CD4-positive, alpha-beta T cell (primary cell): ENCODE measurements around the gene UGT2B7. TPM values are rescaled to one million over a fixed set of nuclear protein-coding genes. Genes with fewer than 3 reads are reported as not detected.

ENCODE experiments used
- ATAC-seq: fragments of 200-7000 bp; cut with Tn5 transposase; one replicate; pipeline ENCODE4 v1.10.0; 2022; ENCODE audit warnings: mild to moderate bottlenecking; ENCODE audit not compliant: poor library complexity
- CTCF ChIA-PET: fragments of 350-600 bp; sonication (Branson Sonifier 250); formaldehyde crosslinking; loops from one replicate; lab custom pipeline; 2021; ENCODE audit warnings: antibody characterized with exemption, inconsistent platforms; lab: Charles Lee
- POLR2A ChIA-PET: fragments of 350-600 bp; sonication (Branson Sonifier 250); formaldehyde crosslinking; loops from one replicate; lab custom pipeline; 2021; ENCODE audit warnings: antibody characterized with exemption, inconsistent platforms; lab: Charles Lee
- DNase-seq, 14 experiments: peaks; one replicate each; pipeline ENCODE4 v3.0.0-alpha.2; 2013 to 2020; ENCODE audit warnings: mixed read lengths in 2 of 14
- H3K27ac ChIP-seq, 2 donors: one replicate each; pipeline versions ENCODE4 v1.5.1 to v1.7.0; 2013; ENCODE audit warnings: low read length in 2 of 2, low read depth in 1 of 2, mild to moderate bottlenecking in 1 of 2
- H3K27me3 ChIP-seq, 2 experiments: 1 replicate in 1 of 2; 2 replicates in 1 of 2; pipeline versions ENCODE4 v1.6.1 to v1.7.0; 2013; ENCODE audit warnings: low read length in 2 of 2, control low read depth in 1 of 2, mild to moderate bottlenecking in 1 of 2, moderate library complexity in 1 of 2; ENCODE audit not compliant: insufficient read depth in 2 of 2, control insufficient read depth in 1 of 2
- H3K36me3 ChIP-seq: one replicate; pipeline ENCODE4 v1.6.1; 2013; ENCODE audit warnings: low read length, control low read depth; ENCODE audit not compliant: insufficient read depth
- H3K4me1 ChIP-seq: one replicate; pipeline ENCODE4 v1.6.1; 2013; ENCODE audit warnings: low read length, control low read depth; ENCODE audit not compliant: insufficient read depth
- H3K4me3 ChIP-seq: one replicate; pipeline ENCODE4 v1.5.1; 2013; ENCODE audit warnings: mild to moderate bottlenecking, low read length, moderate library complexity
- H3K9me3 ChIP-seq, 2 experiments: 1 replicate in 1 of 2; 2 replicates in 1 of 2; pipeline versions ENCODE4 v1.6.1 to v1.7.0; 2013; ENCODE audit warnings: low read length in 2 of 2, mild to moderate bottlenecking in 2 of 2, control low read depth in 1 of 2, moderate library complexity in 1 of 2; ENCODE audit not compliant: control insufficient read depth in 1 of 2, insufficient read depth in 1 of 2
- H3K27ac Mint-ChIP-seq: one replicate; pipeline ENCODE4 v1.8.0; 2020; ENCODE audit warnings: mixed read lengths
- H3K27me3 Mint-ChIP-seq: one replicate; pipeline ENCODE4 v1.8.0; 2021; ENCODE audit warnings: mixed read lengths
- H3K36me3 Mint-ChIP-seq: one replicate; pipeline ENCODE4 v1.8.0; 2021; ENCODE audit warnings: low read depth, mixed read lengths
- H3K4me1 Mint-ChIP-seq: one replicate; pipeline ENCODE4 v1.8.0; 2021; ENCODE audit warnings: low read depth, mixed read lengths
- H3K4me3 Mint-ChIP-seq: one replicate; pipeline ENCODE4 v1.8.0; 2020; ENCODE audit warnings: mild to moderate bottlenecking, mixed read lengths
- H3K9me3 Mint-ChIP-seq: one replicate; pipeline ENCODE4 v1.8.0; 2020; ENCODE audit warnings: mixed read lengths
- CTCF ChIP-seq: fragments of 200-600 bp; IDR thresholded peaks from one replicate; pipeline ENCODE4 v1.8.0; 2022; ENCODE audit warnings: antibody characterized with exemption, mild to moderate bottlenecking
- intact Hi-C, 2 experiments: fragments of 100-400 bp; cut with DNase I in 1 of 2; cut with micrococcal nuclease in 1 of 2; formaldehyde crosslinking; loops; one replicate each; pipeline versions ENCODE4 v1.15.1 to v1.9.0; 2023 to 2025; cut with DNase I, micrococcal nuclease
- total RNA-seq, 174 experiments: library from RNA in 2 of 174; stranded (reverse) in 2 of 174; gene quantifications; one replicate each; pipeline ENCODE4 v1.2.3 and lab custom pipeline; 2021 to 2026

UGT2B7 gene
- total RNA-seq, 2 experiments from 2014 or later, result not detected

GRCh38 chr4:69115851-69116213, 19.6 kb downstream of the UGT2B7 start:
- no peak for TF ChIP-seq CTCF
- no peak overlapping the region for H3K27ac ChIP-seq
- H3K27me3 ChIP-seq, result no peaks in the 10 kb centered on the region
- no peak overlapping the region for H3K4me3 ChIP-seq
- POLR2A ChIA-PET, result no interaction called here
- ATAC-seq, result no peak
- no peaks in the 10 kb centered on the region for H3K27me3 Mint-ChIP-seq
- CTCF ChIA-PET, result no interaction called here
- H3K4me1 Mint-ChIP-seq, result no peaks in the 10 kb centered on the region
- no peak for DNase-seq
- no peaks in the 10 kb centered on the region for H3K9me3 Mint-ChIP-seq
- intact Hi-C loops, result no loop called here
- no peaks in the 10 kb centered on the region for H3K36me3 ChIP-seq
- no peaks in the 10 kb centered on the region for H3K4me1 ChIP-seq
- peaks cover 0 to 8% of the 10 kb centered on the region in 2 experiments for H3K9me3 ChIP-seq
- no peaks in the 10 kb centered on the region for H3K36me3 Mint-ChIP-seq
- H3K27ac Mint-ChIP-seq, result no peak overlapping the region
- no peak overlapping the region for H3K4me3 Mint-ChIP-seq

DNA sequence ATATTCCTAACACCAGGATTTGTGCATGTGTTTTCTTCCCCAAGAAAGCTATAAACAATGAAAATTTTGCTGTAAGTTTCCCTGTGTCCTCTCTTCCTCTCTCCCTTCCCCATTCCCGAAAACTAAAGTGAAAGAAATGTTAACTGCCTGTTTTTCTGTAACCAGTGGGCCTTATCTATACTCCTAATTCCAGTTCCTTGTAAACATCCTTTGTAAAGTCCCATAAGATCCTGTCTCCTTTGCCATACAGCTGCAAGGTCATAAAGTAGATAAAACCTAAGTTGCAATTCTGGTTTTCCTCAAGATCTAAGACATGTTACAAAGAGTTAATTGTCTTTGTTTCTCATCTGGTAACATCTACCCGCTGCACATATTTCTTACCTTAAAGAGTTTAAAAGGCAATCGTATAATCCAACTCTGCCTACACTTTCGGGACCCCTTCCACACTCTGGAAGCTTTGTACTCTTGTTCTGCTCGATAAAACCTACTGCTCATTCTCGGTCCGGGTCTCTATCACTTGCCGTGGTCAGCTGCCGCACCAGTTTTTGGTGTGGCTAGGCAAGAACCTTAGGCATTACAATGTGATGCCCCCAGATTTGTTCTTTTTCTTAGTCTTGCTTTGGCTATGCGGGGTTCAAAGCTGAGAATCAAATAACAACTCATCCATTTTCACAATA, 20.5 kb downstream of the UGT2B7 start:
- Histone ChIP-seq H3K4me1 (no peaks in the 10 kb centered on the region), H3K36me3 (no peaks in the 10 kb centered on the region), H3K9me3 (peaks cover 0 to 8% of the 10 kb centered on the region in 2 experiments), H3K27ac (no peak overlapping the region), H3K27me3 (no peaks in the 10 kb centered on the region), H3K4me3 (no peak overlapping the region)
- CTCF ChIA-PET, result no interaction called here
- H3K4me3 Mint-ChIP-seq, result no peak overlapping the region
- no peaks in the 10 kb centered on the region for H3K9me3 Mint-ChIP-seq
- TF ChIP-seq CTCF, result no peak
- no peak overlapping the region for H3K27ac Mint-ChIP-seq
- intact Hi-C loops, result no loop called here
- no peaks in the 10 kb centered on the region for H3K4me1 Mint-ChIP-seq
- DNase-seq, result no peak
- H3K36me3 Mint-ChIP-seq, result no peaks in the 10 kb centered on the region
- no peaks in the 10 kb centered on the region for H3K27me3 Mint-ChIP-seq
- POLR2A ChIA-PET, result no interaction called here
- no peak for ATAC-seq

DNA sequence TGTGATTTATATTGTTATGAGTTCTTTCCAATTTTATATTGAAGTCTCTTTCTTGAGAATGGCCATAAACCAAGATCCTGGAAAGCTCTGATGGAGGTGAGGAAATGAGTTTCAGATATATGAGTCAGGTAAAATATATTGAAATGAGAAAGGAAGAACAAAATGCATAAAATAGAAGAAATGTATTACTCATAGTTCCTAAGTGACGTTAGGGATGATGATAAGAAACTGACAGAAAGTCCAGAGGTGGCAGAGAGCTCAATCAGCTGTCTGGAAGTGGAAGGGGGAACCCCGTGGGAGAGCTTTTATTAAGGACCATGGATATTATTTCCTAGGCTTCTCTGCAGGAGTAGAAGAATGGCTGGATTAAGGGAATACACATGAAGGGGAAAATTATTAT, 24.6 kb downstream of the UGT2B7 start:
- H3K4me1 Mint-ChIP-seq, result no peaks in the 10 kb centered on the region
- no peak for ATAC-seq

More for the DNA sequence above, 24.6 kb downstream of the UGT2B7 start:
- H3K4me3 Mint-ChIP-seq, result no peak overlapping the region
- CTCF ChIA-PET, result no interaction called here
- H3K27ac Mint-ChIP-seq, result no peak overlapping the region
- Histone ChIP-seq H3K27ac (no peak overlapping the region), H3K36me3 (no peaks in the 10 kb centered on the region), H3K4me1 (no peaks in the 10 kb centered on the region), H3K4me3 (no peak overlapping the region), H3K9me3 (no peaks in the 10 kb centered on the region), H3K27me3 (no peaks in the 10 kb centered on the region)
- intact Hi-C loops, result no loop called here
- TF ChIP-seq CTCF, result no peak
- H3K36me3 Mint-ChIP-seq, result no peaks in the 10 kb centered on the region
- DNase-seq, result no peak
- H3K9me3 Mint-ChIP-seq, result no peaks in the 10 kb centered on the region
- no peaks in the 10 kb centered on the region for H3K27me3 Mint-ChIP-seq
- POLR2A ChIA-PET, result no interaction called here
